Aorta (tissue), 5 donors: ENCODE data around the gene PIK3C2G. TPM values are rescaled to one million over a fixed set of nuclear protein-coding genes. Genes with fewer than 3 reads are reported as not detected.

Experiments
- ATAC-seq: fragments of 200-7000 bp; cut with Tn5 transposase; one replicate; pipeline ENCODE4 v1.9.1; 2022; ENCODE audit warnings: moderate library complexity; ENCODE audit not compliant: low FRiP score
- DNase-seq, 2 donors: peaks; one replicate each; pipeline ENCODE4 v3.0.0-alpha.2; 2020
- H3K27ac ChIP-seq, 2 donors: one replicate each; pipeline ENCODE4 v1.5.1; 2013; ENCODE audit warnings: low read length in 2 of 2, mild to moderate bottlenecking in 2 of 2, moderate library complexity in 2 of 2, control low read depth in 1 of 2, inconsistent platforms in 1 of 2, low read depth in 1 of 2
- H3K27me3 ChIP-seq, 2 donors: one replicate each; pipeline ENCODE4 v1.6.1; 2013; ENCODE audit warnings: control low read depth in 1 of 2, low read length in 1 of 2, mild to moderate bottlenecking in 1 of 2, moderate library complexity in 1 of 2; ENCODE audit not compliant: insufficient read depth in 2 of 2, control insufficient read depth in 1 of 2
- H3K36me3 ChIP-seq, 2 donors: one replicate each; pipeline ENCODE4 v1.6.1; 2013; ENCODE audit warnings: control low read depth in 1 of 2, low read length in 1 of 2, mild to moderate bottlenecking in 1 of 2; ENCODE audit not compliant: insufficient read depth in 2 of 2, control insufficient read depth in 1 of 2
- H3K4me1 ChIP-seq, 2 donors: one replicate each; pipeline ENCODE4 v1.6.1; 2013; ENCODE audit warnings: low read length in 2 of 2, control low read depth in 1 of 2, mild to moderate bottlenecking in 1 of 2, moderate library complexity in 1 of 2; ENCODE audit not compliant: insufficient read depth in 2 of 2, control insufficient read depth in 1 of 2
- H3K4me3 ChIP-seq, 2 donors: one replicate each; pipeline ENCODE4 v1.5.1; 2013; ENCODE audit warnings: low read length in 2 of 2, control low read depth in 1 of 2, mild to moderate bottlenecking in 1 of 2
- H3K9me3 ChIP-seq: one replicate; pipeline ENCODE4 v1.6.1; 2013; ENCODE audit warnings: mild to moderate bottlenecking, low read length; ENCODE audit not compliant: control insufficient read depth
- WGBS, 2 donors: extraction: QIAGEN DNeasy Blood & Tissue Kit; methylation state at CpG; one replicate each; pipeline ENCODE4 v1.1.7; 2013; 5-methylcytosine and 5-hydroxymethylcytosine counted together
- intact Hi-C, 2 donors: fragments of 100-400 bp; cut with DNase I; formaldehyde crosslinking; loops; one replicate each; pipeline versions ENCODE4 v1.14.2 to v1.15.0; 2022
- polyA plus RNA-seq, 2 donors: library from polyadenylated mRNA; stranded (reverse); fragments of 200-250 nt; gene quantifications; one replicate each; pipeline ENCODE4 v1.2.3, GENCODE V29; 2013
- total RNA-seq, 2 donors: library from RNA; stranded (reverse); fragmentation: NEBNext Ultra II Directional; extraction: Animal tissue kit (Norgen Biotek cat#: 25700); gene quantifications; one replicate each; pipeline ENCODE4 v1.2.1, GENCODE V29; 2021
- donor health status: healthy with polysubstance abuse.
- donor health status: Bipolar disorder and iron deficiency.
- donor health status: DM: no; HTN: no; CAD: no.
- donor health status: DM: no; HTN: no; CAD: no.
- donor health status: DM: yes; HTN: yes; CAD: no.

The PIK3C2G gene
- total and polyA plus RNA-seq, 4 donors: 0.15 to 0.63 TPM; not detected in 2

DNA sequence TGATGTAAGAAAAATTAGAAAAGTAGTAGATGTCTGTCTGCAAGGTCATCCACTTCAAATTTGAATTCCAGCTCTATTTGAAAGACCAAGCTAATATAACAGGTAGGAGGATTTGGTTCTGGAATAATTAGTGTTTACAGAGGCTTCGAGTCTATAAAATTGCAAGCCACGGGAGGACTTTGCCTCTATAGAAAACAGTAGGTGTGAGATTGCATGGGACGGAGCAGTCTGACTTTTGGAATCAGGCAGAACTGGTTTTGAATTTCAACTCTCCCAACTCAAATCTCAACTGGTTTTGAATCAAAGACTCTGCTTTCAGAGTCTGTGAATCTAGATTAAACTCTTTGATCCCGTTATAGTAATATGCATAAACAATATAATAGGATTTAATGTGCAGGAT, 82.4 kb downstream of the PIK3C2G start:
- no peaks in the 10 kb centered on the region for H3K4me1 ChIP-seq
- no peak for DNase-seq
- no peaks in the 10 kb centered on the region for H3K9me3 ChIP-seq
- no peak overlapping the region for H3K27ac ChIP-seq
- no peak overlapping the region for H3K4me3 ChIP-seq
- intact Hi-C loops: no loop called here
- no peaks in the 10 kb centered on the region for H3K27me3 ChIP-seq
- 69 to 74% methylated on average over 4 of the region's 4 CpGs for WGBS, 2 donors
- ATAC-seq: no peak
- H3K36me3 ChIP-seq: no peaks in the 10 kb centered on the region

- H3K4me1 ChIP-seq: no peaks in the 10 kb centered on the region
These were observed 83.9 kb downstream of the PIK3C2G start for GRCh38 chr12:18345021-18345735.

DNA sequence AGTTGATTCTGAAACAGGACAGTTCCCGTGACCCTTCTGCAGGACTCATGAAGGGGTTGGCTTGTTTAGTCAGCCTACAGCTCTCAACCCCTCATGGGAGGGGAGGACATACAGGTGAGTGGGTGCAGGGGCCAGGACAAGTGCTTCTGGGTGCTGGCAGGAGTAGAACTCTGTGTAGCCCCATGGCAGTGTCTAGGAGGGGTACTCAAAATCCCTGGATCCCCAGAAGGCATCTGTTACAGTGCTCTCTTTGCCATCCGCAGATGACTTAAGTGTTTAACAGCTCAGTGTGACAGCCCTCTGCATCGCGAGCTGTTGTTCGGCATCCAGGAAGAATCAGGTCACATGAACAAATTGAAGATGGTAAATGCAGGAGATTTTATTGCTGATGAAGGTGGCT, 91.0 kb downstream of the PIK3C2G start:
- H3K36me3 ChIP-seq: no peaks in the 10 kb centered on the region
- 92 to 93% methylated on average over 5 of the region's 5 CpGs for WGBS, 2 donors
- peaks cover 3% of the 10 kb centered on the region for H3K9me3 ChIP-seq
- H3K4me1 ChIP-seq: no peaks in the 10 kb centered on the region
- H3K27ac ChIP-seq: no peak overlapping the region
- no peak for DNase-seq
- intact Hi-C loops: no loop called here
- H3K27me3 ChIP-seq: no peaks in the 10 kb centered on the region
- H3K4me3 ChIP-seq: no peak overlapping the region
- ATAC-seq: no peak

More at GRCh38 chr12:18345021-18345735, 83.9 kb downstream of the PIK3C2G start:
- ATAC-seq: no peak
- H3K36me3 ChIP-seq: no peaks in the 10 kb centered on the region
- no peak overlapping the region for H3K4me3 ChIP-seq
- no peaks in the 10 kb centered on the region for H3K9me3 ChIP-seq
- 62 to 65% methylated on average over 3 of the region's 3 CpGs for WGBS, 2 donors
- no peak for DNase-seq
- intact Hi-C loops: no loop called here
- H3K27ac ChIP-seq: no peak overlapping the region
- no peaks in the 10 kb centered on the region for H3K27me3 ChIP-seq

DNA sequence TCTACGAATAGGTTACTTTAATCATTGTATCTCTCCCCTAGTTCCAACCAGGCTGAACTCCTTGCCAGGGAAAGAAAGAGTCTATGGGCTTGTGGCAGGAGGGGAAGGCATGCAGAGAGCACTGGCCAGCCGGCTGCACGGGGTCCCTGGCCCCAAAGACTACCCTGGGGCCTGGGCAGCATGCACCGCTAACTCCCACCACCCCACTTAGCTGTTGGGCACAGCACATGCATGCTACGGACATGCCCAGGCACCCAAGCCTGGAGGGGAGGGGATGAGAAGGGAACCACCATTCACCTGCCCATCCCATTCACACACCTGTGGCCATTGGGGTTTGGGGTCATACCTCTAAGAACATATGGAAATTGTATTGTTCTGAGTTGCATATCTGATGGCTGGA, 94.1 kb downstream of the PIK3C2G start:
- Histone ChIP-seq H3K27me3 (no peaks in the 10 kb centered on the region), H3K4me1 (no peaks in the 10 kb centered on the region), H3K36me3 (no peaks in the 10 kb centered on the region), H3K9me3 (peaks cover 5% of the 10 kb centered on the region), H3K27ac (no peak overlapping the region), H3K4me3 (no peak overlapping the region)
- intact Hi-C loops: no loop called here
- no peak for DNase-seq
- no peak for ATAC-seq
- WGBS, 2 donors: 92 to 93% methylated on average over 5 of the region's 5 CpGs

GRCh38 chr12:18358077-18358476, 96.8 kb downstream of the PIK3C2G start:
- DNase-seq (no peak), ATAC-seq (no peak)
- Histone ChIP-seq H3K4me1 (no peaks in the 10 kb centered on the region), H3K4me3 (no peak overlapping the region), H3K36me3 (no peaks in the 10 kb centered on the region), H3K27ac (no peak overlapping the region), H3K9me3 (peaks cover 4% of the 10 kb centered on the region), H3K27me3 (no peaks in the 10 kb centered on the region)
- intact Hi-C loops: no loop called here
- 84 to 87% methylated on average over 2 of the region's 2 CpGs for WGBS, 2 donors

DNA sequence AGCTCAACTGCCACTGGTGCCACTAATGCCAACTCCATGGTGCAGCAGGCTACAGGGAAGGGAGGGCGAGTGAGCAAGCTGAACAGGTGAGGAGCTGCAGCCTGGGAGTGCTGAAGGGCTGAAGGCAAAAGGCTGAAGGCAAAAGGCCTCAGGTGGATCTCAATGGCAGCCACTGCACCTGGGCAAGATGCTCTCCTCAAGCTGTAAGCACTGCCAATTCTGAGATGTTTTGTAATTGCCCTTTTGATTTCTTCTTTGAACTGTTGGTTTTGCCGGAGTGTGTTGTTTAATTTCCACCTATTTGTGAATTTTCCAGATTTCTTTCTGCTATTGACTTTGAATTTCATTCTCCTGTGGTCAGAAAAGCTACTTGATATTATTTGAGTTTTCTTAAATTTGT, 97.6 kb downstream of the PIK3C2G start:
- no peaks in the 10 kb centered on the region for H3K4me1 ChIP-seq
- WGBS, 2 donors: 95 to 98% methylated on average over 2 of the region's 2 CpGs

GRCh38 chr12:18361433-18361832, 100.1 kb downstream of the PIK3C2G start:
- Histone ChIP-seq H3K27ac (no peak overlapping the region), H3K4me3 (no peak overlapping the region), H3K36me3 (no peaks in the 10 kb centered on the region), H3K4me1 (no peaks in the 10 kb centered on the region), H3K9me3 (peaks cover 2% of the 10 kb centered on the region), H3K27me3 (no peaks in the 10 kb centered on the region)
- intact Hi-C loops: no loop called here
- ATAC-seq (no peak), DNase-seq (no peak)

More for the DNA sequence above, 97.6 kb downstream of the PIK3C2G start:
- H3K27me3 ChIP-seq: no peaks in the 10 kb centered on the region
- DNase-seq (no peak), ATAC-seq (no peak)
- intact Hi-C loops: no loop called here
- no peak overlapping the region for H3K4me3 ChIP-seq
- no peaks in the 10 kb centered on the region for H3K36me3 ChIP-seq
- no peak overlapping the region for H3K27ac ChIP-seq
- peaks cover 4% of the 10 kb centered on the region for H3K9me3 ChIP-seq

- intact Hi-C loops: no loop called here
- no peak overlapping the region for H3K27ac ChIP-seq
- WGBS, 2 donors: 61 to 71% methylated on average over 2 of the region's 2 CpGs
- peaks cover 2% of the 10 kb centered on the region for H3K9me3 ChIP-seq
- no peak for DNase-seq
- H3K36me3 ChIP-seq: no peaks in the 10 kb centered on the region
- H3K4me3 ChIP-seq: no peak overlapping the region
- H3K27me3 ChIP-seq: no peaks in the 10 kb centered on the region
- H3K4me1 ChIP-seq: no peaks in the 10 kb centered on the region
- no peak for ATAC-seq
These were observed 102.0 kb downstream of the PIK3C2G start for GRCh38 chr12:18363321-18363720.

DNA sequence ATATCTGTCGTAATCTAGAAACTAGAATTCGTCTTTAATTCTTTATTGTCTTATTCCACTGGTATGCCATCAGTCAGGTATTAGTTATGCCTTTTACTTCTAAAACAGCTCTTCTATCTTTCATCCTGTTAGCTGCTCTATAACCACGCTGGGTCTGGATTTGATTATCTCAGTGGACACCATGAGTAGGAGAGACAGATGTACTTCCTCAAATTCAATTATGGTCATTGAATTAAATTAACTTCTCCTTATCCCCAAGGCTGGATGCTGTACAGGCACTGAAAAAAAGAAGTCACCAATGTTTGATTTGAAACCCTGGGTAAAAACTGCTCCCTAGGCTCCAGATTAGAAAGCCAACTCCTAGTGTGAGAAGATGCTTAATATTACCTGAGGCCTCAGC, 107.3 kb downstream of the PIK3C2G start:
- intact Hi-C loops: no loop called here
- 87 to 88% methylated on average over 3 of the region's 3 CpGs for WGBS, 2 donors
- H3K4me3 ChIP-seq: no peak overlapping the region
- no peak for DNase-seq
- no peaks in the 10 kb centered on the region for H3K36me3 ChIP-seq
- no peak overlapping the region for H3K27ac ChIP-seq
- no peak for ATAC-seq
- no peaks in the 10 kb centered on the region for H3K9me3 ChIP-seq
- H3K27me3 ChIP-seq: no peaks in the 10 kb centered on the region
- H3K4me1 ChIP-seq: no peaks in the 10 kb centered on the region
